Measurements from ENCODE around the gene REELD1.

REELD1 gene

DNA sequence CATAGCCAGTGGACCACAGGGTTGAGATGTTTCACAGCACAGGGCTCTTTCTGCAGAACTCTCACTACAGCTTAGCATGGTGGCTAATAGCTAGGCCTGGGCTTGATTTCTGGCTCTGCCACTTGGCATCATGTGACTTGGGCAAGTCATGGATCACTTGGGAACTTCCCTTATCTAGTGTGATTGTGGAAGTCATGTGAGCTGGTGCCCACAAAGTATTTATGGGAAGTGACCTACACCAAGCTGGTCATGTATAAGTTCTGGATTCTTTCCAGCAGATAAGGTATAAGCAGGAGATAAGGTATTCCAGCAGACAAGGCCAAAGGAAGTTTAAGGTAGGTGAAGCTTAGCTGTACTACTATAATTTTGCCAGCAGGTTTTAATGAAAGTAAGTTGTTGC is 61.0 kb downstream of the REELD1 start:
- Histone ChIP-seq H3F3A (ENCODE audit: insufficient read depth, low read length) (no peaks in the 10 kb centered on the region), H3K27ac (ENCODE audit: low read depth, low read length, poor library complexity, severe bottlenecking) (no peak overlapping the region), H3K9ac (ENCODE audit: low read length) (no peak overlapping the region), H3K4me1 (ENCODE audit: insufficient read depth, low read length, severe bottlenecking) (no peaks in the 10 kb centered on the region), H2AFZ (ENCODE audit: low read length) (no peak overlapping the region), H3K4me3 (ENCODE audit: low read depth, low read length, poor library complexity, severe bottlenecking) (no peak overlapping the region), H3K9me2 (ENCODE audit: low read depth, low read length) (no peaks in the 10 kb centered on the region), H4K20me1 (ENCODE audit: insufficient read depth, low read length) (no peaks in the 10 kb centered on the region), H3K27me3 (ENCODE audit: insufficient read depth, low read length) (no peaks in the 10 kb centered on the region), H3K9me3 (ENCODE audit: low read length) (no peaks in the 10 kb centered on the region), H3K79me2 (ENCODE audit: insufficient read depth, low read length) (no peaks in the 10 kb centered on the region), H3K4me2 (ENCODE audit: low read length) (no peak overlapping the region), H3K36me3 (ENCODE audit: insufficient read depth, low read length) (no peaks in the 10 kb centered on the region)
- TF ChIP-seq EZH2 (IDR thresholded peaks at IDR 0.05; ENCODE audit: borderline replicate concordance, low read length) = no peak
- TF ChIP-seq, protein P1, sequence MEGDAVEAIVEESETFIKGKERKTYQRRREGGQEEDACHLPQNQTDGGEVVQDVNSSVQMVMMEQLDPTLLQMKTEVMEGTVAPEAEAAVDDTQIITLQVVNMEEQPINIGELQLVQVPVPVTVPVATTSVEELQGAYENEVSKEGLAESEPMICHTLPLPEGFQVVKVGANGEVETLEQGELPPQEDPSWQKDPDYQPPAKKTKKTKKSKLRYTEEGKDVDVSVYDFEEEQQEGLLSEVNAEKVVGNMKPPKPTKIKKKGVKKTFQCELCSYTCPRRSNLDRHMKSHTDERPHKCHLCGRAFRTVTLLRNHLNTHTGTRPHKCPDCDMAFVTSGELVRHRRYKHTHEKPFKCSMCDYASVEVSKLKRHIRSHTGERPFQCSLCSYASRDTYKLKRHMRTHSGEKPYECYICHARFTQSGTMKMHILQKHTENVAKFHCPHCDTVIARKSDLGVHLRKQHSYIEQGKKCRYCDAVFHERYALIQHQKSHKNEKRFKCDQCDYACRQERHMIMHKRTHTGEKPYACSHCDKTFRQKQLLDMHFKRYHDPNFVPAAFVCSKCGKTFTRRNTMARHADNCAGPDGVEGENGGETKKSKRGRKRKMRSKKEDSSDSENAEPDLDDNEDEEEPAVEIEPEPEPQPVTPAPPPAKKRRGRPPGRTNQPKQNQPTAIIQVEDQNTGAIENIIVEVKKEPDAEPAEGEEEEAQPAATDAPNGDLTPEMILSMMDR (IDR thresholded peaks at IDR 0.05; ENCODE audit: low read length) = no peak

DNA sequence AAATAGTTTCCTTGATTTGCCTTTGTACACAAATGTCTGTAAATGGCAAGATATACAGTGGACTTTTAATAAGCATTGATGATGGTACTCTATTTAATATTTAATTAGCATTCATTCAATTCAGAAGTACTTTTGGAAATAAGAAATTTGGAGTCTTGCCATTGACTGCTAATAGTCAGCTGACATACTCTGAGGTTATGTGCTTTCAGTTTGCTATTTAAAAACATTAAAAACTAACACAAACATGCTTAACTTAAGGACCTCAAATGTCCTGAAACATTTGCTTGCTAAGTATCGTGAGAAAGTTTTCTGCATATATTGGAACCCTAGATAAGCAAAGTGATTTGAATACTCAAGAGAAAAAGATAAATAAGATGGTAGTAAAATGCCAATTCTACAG is 64.6 kb downstream of the REELD1 start:
- H3F3A ChIP-seq (ENCODE audit: insufficient read depth, low read length) = no peaks in the 10 kb centered on the region
- no peak overlapping the region for H3K4me3 ChIP-seq (ENCODE audit: low read depth, low read length, poor library complexity, severe bottlenecking)
- H3K9ac ChIP-seq (ENCODE audit: low read length) = no peak overlapping the region
- H3K79me2 ChIP-seq (ENCODE audit: insufficient read depth, low read length) = no peaks in the 10 kb centered on the region
- TF ChIP-seq EZH2 (IDR thresholded peaks at IDR 0.05; ENCODE audit: borderline replicate concordance, low read length) = no peak
- TF ChIP-seq, protein P1 (IDR thresholded peaks at IDR 0.05; ENCODE audit: low read length) = no peak
- H4K20me1 ChIP-seq (ENCODE audit: insufficient read depth, low read length) = no peaks in the 10 kb centered on the region
- H2AFZ ChIP-seq (ENCODE audit: low read length) = no peak overlapping the region
- no peaks in the 10 kb centered on the region for H3K4me1 ChIP-seq (ENCODE audit: insufficient read depth, low read length, severe bottlenecking)
- no peaks in the 10 kb centered on the region for H3K9me2 ChIP-seq (ENCODE audit: low read depth, low read length)
- H3K36me3 ChIP-seq (ENCODE audit: insufficient read depth, low read length) = peaks cover 3% of the 10 kb centered on the region; the same call in 1 of the 2 replicates
- no peak overlapping the region for H3K27ac ChIP-seq (ENCODE audit: low read depth, low read length, poor library complexity, severe bottlenecking)
- no peaks in the 10 kb centered on the region for H3K27me3 ChIP-seq (ENCODE audit: insufficient read depth, low read length)
- H3K4me2 ChIP-seq (ENCODE audit: low read length) = no peak overlapping the region
- H3K9me3 ChIP-seq (ENCODE audit: low read length) = no peaks in the 10 kb centered on the region

Data from OCI-LY1 (cell line).